ENCODE results near the gene RPE. TPM values are rescaled to one million over a fixed set of nuclear protein-coding genes. Genes with fewer than 3 reads are reported as not detected.

The RPE gene
- 55.1 to 75.8 TPM (median 64.5 TPM) in 5 replicates for total RNA-seq (2022; extraction: Qiagen RNA extraction; ENCODE audit: low read depth)

DNA sequence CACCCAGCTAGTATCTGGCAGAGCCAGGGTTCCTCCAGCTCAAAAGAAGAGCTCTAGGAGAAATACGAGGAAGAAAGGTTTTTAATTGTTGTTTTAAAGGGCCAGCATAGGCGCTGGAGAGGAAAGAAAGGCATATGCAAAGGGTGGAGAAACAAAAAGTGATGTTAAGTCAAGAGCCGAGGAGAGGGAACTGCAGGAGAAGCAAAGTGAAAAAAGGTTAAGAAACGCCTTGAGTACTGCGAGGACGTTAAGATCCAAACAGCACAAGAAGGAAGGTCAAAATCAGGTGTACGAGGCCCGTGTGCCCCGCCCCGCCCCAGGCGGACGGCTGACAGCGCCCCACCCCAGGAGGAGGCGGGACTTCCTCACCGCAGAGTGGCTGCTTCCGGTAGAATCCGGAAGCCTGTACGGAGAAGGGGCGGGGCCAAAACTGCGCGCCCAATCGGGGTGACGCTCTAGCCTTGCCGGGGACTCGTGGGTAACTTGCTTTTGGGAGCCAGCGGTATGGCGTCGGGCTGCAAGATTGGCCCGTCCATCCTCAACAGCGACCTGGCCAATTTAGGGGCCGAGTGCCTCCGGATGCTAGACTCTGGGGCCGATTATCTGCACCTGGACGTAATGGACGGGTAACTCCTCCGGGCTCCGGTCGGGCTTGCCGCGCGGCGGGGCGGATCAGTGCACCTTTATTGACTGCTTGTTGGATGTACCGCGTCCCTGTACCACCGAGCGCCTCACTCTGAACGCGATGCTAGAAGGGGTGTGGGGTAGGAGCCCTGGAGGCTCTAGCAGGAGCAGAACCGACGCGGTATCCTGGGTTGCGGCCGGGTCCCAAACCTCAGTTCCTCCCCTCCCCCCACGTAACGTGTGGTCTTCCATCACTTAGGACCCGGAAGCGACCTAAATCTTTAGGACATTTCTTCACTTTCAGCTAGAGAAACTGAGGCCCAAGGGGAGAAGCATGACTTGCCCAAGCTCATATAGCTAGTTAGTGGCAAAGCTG lies at the start of gene RPE:
Gene RPE (plus strand): TSS at position 481 of the 1,000 bp plus-strand sequence. CDS start 24 bp downstream, at position 505.

Other genes starting within 250 kb of the RPE start
- not detected in 5 replicates for gene UNC80, start 230.8 kb upstream of the RPE start, total RNA-seq (2022; extraction: Qiagen RNA extraction; ENCODE audit: low read depth)
- 0.28 to 0.48 TPM (median 0.41 TPM) in 5 replicates for gene KANSL1L, start 168.8 kb downstream of the RPE start, total RNA-seq (2022; extraction: Qiagen RNA extraction; ENCODE audit: low read depth)
- 0.09 to 0.18 TPM in 2 of 5 replicates, not detected in the others for gene ACADL, start 222.8 kb downstream of the RPE start, total RNA-seq (2022; extraction: Qiagen RNA extraction; ENCODE audit: low read depth)

All from A549 treated with RU486 at 1 μM for 4 hours (cell line).